NCI-H510A treated with DMSO at 0.1 percent for 48 hours (cell line): ENCODE data around the gene DNAH6.
"Not testable (repeated sequence)": the region's sequence is repeated elsewhere in the genome, so short reads cannot be mapped to it uniquely, and the experiment has no call there.

Experiments used
- DNase-seq: peaks from one replicate; lab custom pipeline; 2025; lab: John Stamatoyannopoulos, UW

DNAH6 gene

DNA sequence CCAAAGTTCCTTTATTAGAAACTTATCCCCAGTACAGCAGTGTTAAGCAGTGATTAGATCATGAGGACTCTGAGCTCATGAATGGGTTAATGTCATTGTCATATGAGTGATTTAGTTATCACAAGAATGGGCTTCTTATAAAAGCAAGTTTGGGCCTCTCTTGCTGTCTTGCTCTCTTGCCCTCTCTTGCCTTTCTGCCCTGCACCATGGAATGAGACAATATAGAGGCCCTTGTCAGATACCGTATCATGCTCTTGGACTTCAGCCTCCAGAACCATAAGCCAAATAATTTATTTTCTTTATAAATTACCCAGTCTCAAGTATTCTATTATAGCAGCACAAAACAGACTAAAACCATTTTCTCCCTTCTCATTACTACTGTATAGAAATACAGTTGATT lies 238.8 kb downstream of the DNAH6 start:
- DNase-seq = no peak

DNA sequence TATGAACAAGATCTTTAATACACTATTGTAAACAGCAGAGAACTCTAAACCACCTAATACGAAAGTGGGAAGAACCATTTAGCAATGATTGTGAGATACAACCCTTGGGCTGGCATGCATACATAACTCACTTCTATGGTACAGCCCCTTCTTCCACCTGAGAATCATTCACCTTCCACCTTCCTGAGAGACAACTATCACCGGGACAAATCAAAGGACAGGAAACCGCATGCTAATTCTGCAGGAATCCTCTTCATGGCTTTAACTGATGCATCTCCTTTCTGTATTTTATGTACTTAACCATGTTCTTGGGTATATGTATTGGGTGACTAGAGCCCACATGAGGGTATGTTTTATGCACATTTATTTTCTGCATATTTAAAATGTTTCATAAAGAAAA lies 241.3 kb downstream of the DNAH6 start:
- no peak for DNase-seq

- DNase-seq = no peak
Observed at GRCh38 chr2:84766791-84767190, 250.5 kb downstream of the DNAH6 start.

GRCh38 chr2:84768840-84769239 lies 252.5 kb downstream of the DNAH6 start:
- DNase-seq = no peak

DNA sequence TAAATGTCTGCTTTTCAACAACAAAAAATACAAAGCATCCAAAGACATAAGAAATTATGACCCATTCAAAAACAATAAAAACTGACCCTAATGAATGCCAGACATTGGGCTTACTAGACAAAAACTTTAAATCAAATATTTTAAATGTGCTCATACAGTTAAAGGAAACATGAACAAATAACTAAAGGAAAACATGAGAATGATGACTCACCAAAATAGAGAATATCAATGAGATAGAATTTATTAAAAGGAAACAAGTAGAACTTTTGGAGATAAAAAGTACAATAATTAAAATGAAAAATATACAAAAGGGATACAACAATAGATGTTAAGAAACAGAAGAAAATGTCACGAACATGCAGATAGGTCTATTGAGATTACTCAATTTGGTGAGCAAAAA lies 254.0 kb downstream of the DNAH6 start:
- no peak for DNase-seq

DNA sequence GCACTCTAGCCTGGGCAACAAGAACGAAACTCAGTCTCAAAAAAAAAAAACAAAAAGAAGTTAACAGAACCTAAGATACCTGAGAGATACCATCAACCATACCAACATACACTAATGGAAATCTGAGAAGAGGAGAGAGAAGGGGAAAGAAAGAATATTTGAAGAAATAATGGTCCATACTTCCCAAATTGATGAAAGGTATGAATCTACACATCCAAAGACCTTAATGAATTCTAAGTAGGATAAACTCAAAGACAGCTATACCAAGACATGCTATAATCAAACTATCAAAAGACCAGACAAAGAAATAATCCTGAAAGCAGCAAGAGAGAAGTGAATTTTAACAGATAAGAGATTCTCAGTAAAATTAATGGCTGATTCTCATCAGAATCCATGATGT lies 255.0 kb downstream of the DNAH6 start:
- no peak for DNase-seq

GRCh38 chr2:84773562-84773961 lies 257.3 kb downstream of the DNAH6 start:
- DNase-seq = not testable (repeated sequence)

DNA sequence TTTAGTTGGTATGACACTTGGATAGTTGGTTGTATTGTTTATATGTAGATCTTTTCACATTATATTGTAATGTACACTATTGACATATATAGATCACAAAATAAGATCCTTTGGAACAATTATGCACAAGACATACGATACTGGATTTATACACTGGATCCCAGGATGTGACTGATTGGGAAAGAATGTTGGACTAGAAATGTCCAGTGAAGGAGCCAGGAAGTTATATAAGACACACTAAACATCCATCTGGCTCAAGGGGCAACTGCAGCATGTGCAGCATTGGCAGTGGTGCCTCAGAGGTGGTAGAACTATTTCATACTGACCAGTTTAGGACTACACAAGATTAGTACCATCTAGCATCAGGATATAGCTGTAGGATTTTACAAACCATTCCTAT lies 259.7 kb downstream of the DNAH6 start:
- DNase-seq = no peak

GRCh38 chr2:84778911-84779690 lies 262.8 kb downstream of the DNAH6 start:
- no peak for DNase-seq

DNA sequence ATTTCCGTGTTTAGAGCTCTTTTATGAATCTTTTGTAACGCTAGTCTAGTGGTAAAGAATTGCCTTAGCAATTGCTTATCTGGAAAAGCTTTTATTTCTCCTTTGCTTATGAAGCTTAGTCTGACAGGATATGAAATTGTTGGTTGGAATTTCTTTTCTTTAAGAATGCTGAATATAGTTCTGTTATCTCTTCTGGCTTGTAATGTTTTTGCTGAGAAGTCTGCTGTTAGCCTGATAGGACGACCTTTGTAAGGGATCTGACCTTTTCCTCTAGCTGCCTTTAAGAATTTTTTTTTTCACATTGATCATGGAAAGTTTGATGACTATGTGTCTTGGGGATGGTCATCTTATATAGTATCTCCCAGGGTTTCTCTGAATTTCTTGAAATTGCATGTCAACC lies 263.5 kb downstream of the DNAH6 start:
- DNase-seq = no peak

- no peak for DNase-seq
Observed at GRCh38 chr2:84781942-84782716, 265.8 kb downstream of the DNAH6 start.

GRCh38 chr2:84782717-84783442 lies 266.6 kb downstream of the DNAH6 start:
- DNase-seq = no peak

GRCh38 chr2:84785950-84786349 lies 269.7 kb downstream of the DNAH6 start:
- DNase-seq = no peak

DNA sequence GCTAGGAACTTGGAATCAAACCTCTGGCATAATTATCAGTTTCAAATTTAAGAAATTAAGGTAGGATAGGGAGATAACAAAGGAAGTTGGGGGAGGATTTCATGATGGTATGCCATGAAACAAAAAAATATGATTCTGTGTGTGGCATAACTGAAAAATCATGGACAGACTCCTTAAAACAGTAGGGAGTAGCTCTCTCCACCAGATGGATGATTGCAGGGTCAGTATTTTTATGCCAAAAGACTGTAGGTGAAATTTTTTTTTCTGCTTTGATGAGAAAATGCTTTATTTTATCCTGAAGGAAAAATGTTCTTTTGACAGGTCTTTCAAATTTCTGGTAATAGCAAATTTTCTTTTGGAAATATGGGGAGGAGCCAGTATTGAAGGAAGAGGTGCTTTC lies 270.3 kb downstream of the DNAH6 start:
- DNase-seq = no peak

DNA sequence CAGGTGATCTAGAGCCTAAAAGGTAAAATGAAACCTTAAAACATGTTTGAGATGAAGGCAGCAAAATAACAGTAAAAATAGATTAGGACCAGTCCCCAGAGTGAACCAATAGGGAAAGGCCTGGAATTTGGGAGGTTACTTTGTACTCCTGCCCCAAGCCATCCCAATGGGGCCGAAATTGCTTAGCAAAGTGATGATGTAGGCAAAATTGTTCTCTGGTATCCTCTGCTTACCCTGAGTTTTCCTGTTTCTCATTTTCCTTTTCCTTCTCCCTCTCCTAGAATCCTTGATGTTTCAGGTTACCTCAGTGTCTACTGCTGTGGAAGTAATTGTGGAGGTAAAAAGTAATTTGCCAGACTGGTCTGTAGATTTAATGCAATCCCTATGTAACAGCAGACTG lies 271.7 kb downstream of the DNAH6 start:
- no peak for DNase-seq

DNA sequence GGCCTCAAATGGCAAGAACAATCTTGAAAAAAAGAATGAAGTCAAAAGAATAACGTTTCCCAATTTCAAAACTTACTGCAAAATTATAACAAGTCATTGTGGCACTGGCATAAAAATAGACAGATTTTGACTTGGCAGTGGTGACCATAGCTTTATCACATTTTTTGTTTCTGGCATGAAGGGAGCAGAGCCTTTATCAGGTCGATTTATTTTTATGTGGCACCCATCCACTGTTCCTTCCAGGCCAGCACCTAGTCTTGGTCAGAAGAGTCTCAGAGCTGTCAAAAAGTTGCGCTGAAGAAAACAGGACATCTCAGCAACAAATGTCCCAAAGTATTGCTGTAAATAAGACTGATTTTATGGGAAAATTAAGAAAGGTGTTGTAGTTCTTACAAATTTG lies 272.2 kb downstream of the DNAH6 start:
- DNase-seq = no peak

GRCh38 chr2:84792856-84793522 lies 276.7 kb downstream of the DNAH6 start:
- DNase-seq = no peak

DNA sequence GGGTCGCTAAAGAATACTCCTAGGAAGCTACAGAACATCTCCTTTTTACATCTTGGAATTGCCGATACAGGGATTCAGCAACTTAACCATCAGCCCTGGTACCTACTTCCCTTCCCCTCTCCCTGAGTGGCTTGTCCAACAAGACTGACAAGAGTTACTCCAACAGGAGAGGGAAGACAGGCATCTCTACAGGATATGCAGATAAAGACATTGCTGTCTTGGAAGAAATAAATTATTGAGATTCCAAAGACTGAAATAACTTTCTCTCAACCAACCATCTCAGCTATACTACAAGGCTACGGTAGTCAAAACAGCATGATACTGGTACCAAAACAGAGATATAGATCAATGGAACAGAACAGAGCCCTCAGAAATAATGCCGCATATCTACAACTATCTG lies 277.3 kb downstream of the DNAH6 start:
- DNase-seq = no peak

GRCh38 chr2:84796798-84797197 lies 280.5 kb downstream of the DNAH6 start:
- no peak for DNase-seq

GRCh38 chr2:84797271-84797670 lies 281.0 kb downstream of the DNAH6 start:
- no peak for DNase-seq

DNA sequence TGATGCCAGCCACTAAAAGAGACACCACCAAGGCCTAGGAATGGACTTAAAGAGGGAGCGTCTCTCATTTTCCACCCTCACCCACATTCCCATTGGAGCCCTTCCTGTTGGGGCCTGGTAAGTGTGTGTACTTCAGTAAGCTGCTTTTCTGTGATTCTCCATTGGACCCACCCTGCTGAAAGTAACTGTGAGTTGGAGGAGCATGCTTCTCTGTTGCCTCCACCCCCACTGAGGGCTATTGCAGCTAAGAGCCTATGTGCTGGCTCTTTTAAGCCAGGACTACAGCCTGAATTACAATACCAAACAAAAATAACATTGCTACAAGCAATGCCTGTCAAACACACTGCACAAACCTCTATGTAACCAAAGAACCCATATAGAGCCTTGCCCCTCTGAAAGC lies 283.5 kb downstream of the DNAH6 start:
- no peak for DNase-seq

DNA sequence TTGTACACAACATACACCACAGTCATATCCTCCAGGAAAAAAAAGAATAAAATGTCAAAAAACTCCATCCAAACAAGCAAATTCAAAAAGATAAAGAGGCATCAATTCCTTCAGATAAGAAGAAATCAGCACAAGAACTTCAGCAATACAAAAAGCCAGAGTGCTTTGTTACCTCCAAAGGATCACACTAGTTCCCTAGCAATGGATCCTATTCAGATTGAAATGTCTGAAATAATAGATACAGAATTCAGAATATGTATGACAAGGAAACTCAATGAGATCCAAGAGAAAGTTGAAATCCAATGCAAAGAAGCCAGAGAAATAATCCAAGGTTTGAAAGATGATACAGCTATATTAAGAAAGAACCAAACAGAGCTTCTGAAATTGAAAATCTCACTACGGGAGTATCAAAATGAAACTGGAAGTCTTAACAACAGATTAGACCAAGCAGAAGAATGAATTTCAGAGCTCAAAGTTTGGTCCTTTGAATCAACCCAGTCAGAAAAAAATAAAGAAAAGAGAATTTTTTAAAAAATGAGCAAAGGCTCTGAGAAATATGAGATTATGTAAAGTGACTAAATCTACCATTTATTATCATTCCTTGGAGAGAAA lies 284.0 kb downstream of the DNAH6 start:
- no peak for DNase-seq
